GM23338 (cell line): ENCODE results near the gene ZSCAN30. TPM values are rescaled to one million over a fixed set of nuclear protein-coding genes. Genes with fewer than 3 reads are reported as not detected.

Experiments used
- ATAC-seq: fragments of 200-7000 bp; cut with Tn5 transposase; 3 replicates; pipeline ENCODE4 v1.9.1; 2020
- DNase-seq: peaks from one replicate; pipeline ENCODE4 v3.0.0-alpha.2; 2015; ENCODE audit warnings: low spot score
- H2AFZ ChIP-seq: fragments of 200-600 bp; sonication (generic); 2 replicates; pipeline ENCODE4 v1.8.0; 2016; ENCODE audit warnings: antibody characterized with exemption, mild to moderate bottlenecking, moderate library complexity
- H3F3A ChIP-seq: fragments of 200-600 bp; sonication (generic); replicated peaks from 2 replicates; pipeline ENCODE4 v1.8.0; 2017; ENCODE audit warnings: antibody characterized with exemption, mixed run types, low read depth
- H3K27ac ChIP-seq: fragments of 200-600 bp; sonication (generic); 2 replicates; pipeline ENCODE4 v1.6.1; 2016; ENCODE audit warnings: low read depth
- H3K27me3 ChIP-seq: fragments of 200-600 bp; sonication (generic); 2 replicates; pipeline ENCODE4 v1.8.0; 2016; ENCODE audit warnings: mild to moderate bottlenecking, mixed run types, moderate library complexity; ENCODE audit not compliant: insufficient read depth
- H3K36me3 ChIP-seq: fragments of 200-600 bp; sonication (generic); 2 replicates; pipeline ENCODE4 v1.8.0; 2016; ENCODE audit warnings: mild to moderate bottlenecking; ENCODE audit not compliant: insufficient read depth
- H3K4me1 ChIP-seq: fragments of 200-600 bp; sonication (generic); 2 replicates; pipeline ENCODE4 v1.8.0; 2016; ENCODE audit warnings: mild to moderate bottlenecking, moderate library complexity; ENCODE audit not compliant: insufficient read depth
- H3K4me2 ChIP-seq: fragments of 200-600 bp; sonication (generic); 2 replicates; pipeline ENCODE4 v1.7.1; 2017; ENCODE audit warnings: mixed run types
- H3K4me3 ChIP-seq: fragments of 200-600 bp; sonication (generic); 2 replicates; pipeline ENCODE4 v1.6.1; 2016; ENCODE audit warnings: mixed run types
- H3K79me2 ChIP-seq: fragments of 200-600 bp; sonication (generic); replicated peaks from 2 replicates; pipeline ENCODE4 v1.8.0; 2017; ENCODE audit warnings: mild to moderate bottlenecking; ENCODE audit not compliant: insufficient read depth
- H3K9me2 ChIP-seq: fragments of 200-600 bp; sonication (generic); 2 replicates; pipeline ENCODE4 v1.8.0; 2017; ENCODE audit not compliant: insufficient read depth
- H4K20me1 ChIP-seq: fragments of 200-600 bp; sonication (generic); replicated peaks from 2 replicates; pipeline ENCODE4 v1.8.0; 2017; ENCODE audit warnings: mild to moderate bottlenecking; ENCODE audit not compliant: insufficient read depth
- H3K27ac Mint-ChIP-seq: 2 replicates; pipeline ENCODE4 v1.8.0; 2020; ENCODE audit warnings: inconsistent platforms, mild to moderate bottlenecking, moderate library complexity, mixed read lengths
- H3K27me3 Mint-ChIP-seq: 3 replicates; pipeline ENCODE4 v1.8.0; 2022; ENCODE audit warnings: low read depth, mild to moderate bottlenecking, moderate library complexity, mixed read lengths, inconsistent platforms; ENCODE audit not compliant: insufficient read depth, poor library complexity
- H3K36me3 Mint-ChIP-seq: 3 replicates; pipeline ENCODE4 v1.8.0; 2021; ENCODE audit warnings: low read depth, mild to moderate bottlenecking, inconsistent platforms, moderate library complexity, mixed read lengths
- H3K4me1 Mint-ChIP-seq: 3 replicates; pipeline ENCODE4 v1.8.0; 2020; ENCODE audit warnings: mild to moderate bottlenecking, inconsistent platforms, mixed read lengths
- H3K4me3 Mint-ChIP-seq: 3 replicates; pipeline ENCODE4 v1.8.0; 2021; ENCODE audit warnings: moderate library complexity, mild to moderate bottlenecking, inconsistent platforms, mixed read lengths
- H3K9me3 Mint-ChIP-seq: 3 replicates; pipeline ENCODE4 v1.8.0; 2020; ENCODE audit warnings: moderate library complexity, mild to moderate bottlenecking, inconsistent platforms, mixed read lengths
- CREB1 ChIP-seq: fragments of 250-450 bp; sonication (Bioruptor Pico); IDR thresholded peaks from 2 replicates; pipeline ENCODE4 v1.5.0; 2020; ENCODE audit warnings: low read depth, mild to moderate bottlenecking, moderate library complexity
- EZH2 ChIP-seq: fragments of 200-600 bp; sonication (generic); IDR thresholded peaks from one replicate; pipeline ENCODE4 v1.8.0; 2017; ENCODE audit warnings: antibody characterized with exemption, mild to moderate bottlenecking, low read depth; ENCODE audit not compliant: unreplicated experiment
- EZH2phosphoT487 ChIP-seq: fragments of 200-600 bp; sonication (generic); IDR thresholded peaks from one replicate; pipeline ENCODE4 v1.8.1; 2018; ENCODE audit warnings: antibody characterized with exemption; ENCODE audit not compliant: unreplicated experiment
- JUNB ChIP-seq: IDR thresholded peaks from one replicate; pipeline ENCODE4 v1.6.1; 2016; ENCODE audit warnings: antibody characterized with exemption; ENCODE audit not compliant: unreplicated experiment
- NANOG ChIP-seq: IDR thresholded peaks from 2 replicates; pipeline ENCODE4 v1.6.1; 2016; ENCODE audit warnings: antibody characterized with exemption, borderline replicate concordance
- POLR2AphosphoS5 ChIP-seq: IDR thresholded peaks from 2 replicates; pipeline ENCODE4 v1.6.1; 2016; ENCODE audit warnings: antibody characterized with exemption, low read depth
- STAT1 ChIP-seq: IDR thresholded peaks from one replicate; pipeline ENCODE4 v1.6.1; 2016; ENCODE audit warnings: antibody characterized with exemption; ENCODE audit not compliant: unreplicated experiment
- ZNF114 ChIP-seq: fragments of 250-450 bp; sonication (Bioruptor Pico); IDR thresholded peaks from 2 replicates; pipeline ENCODE4 v1.5.0; 2020; ENCODE audit warnings: mild to moderate bottlenecking, moderate library complexity
- ZNF331 ChIP-seq: fragments of 250-450 bp; sonication (Bioruptor Pico); IDR thresholded peaks from 2 replicates; pipeline ENCODE4 v1.5.0; 2020; ENCODE audit warnings: low read depth, mild to moderate bottlenecking, moderate library complexity
- ZNF462 ChIP-seq: fragments of 250-450 bp; sonication (Bioruptor Pico); IDR thresholded peaks from 2 replicates; pipeline ENCODE4 v1.5.0; 2020; ENCODE audit warnings: mild to moderate bottlenecking, moderate library complexity
- polyA plus RNA-seq: library from polyadenylated mRNA; unstranded; fragments of >200 nt; fragmentation: Nextera tagmentation; extraction: Ambion mirVana; gene quantifications from 2 replicates; pipeline ENCODE4 v1.2.1, GENCODE V29; 2016
- total RNA-seq: library from RNA; depleted of rRNA; stranded (reverse); fragments of >200 nt; shearing (Covaris generic); gene quantifications from 2 replicates; pipeline ENCODE4 v1.2.3, GENCODE V29; 2014
- TF ChIP-seq, protein P1 (sequence below): IDR thresholded peaks from 2 replicates; pipeline ENCODE4 v1.6.1; 2016; ENCODE audit warnings: antibody characterized with exemption
- TF ChIP-seq, protein P2 (sequence below), 2 experiments: fragments of 200-600 bp in 1 of 2; sonication (generic) in 1 of 2; conservative IDR thresholded peaks; 2 replicates each; pipeline versions ENCODE4 v1.5.1 to v1.6.1; 2016 to 2017; ENCODE audit warnings: antibody characterized with exemption in 2 of 2, low read depth in 2 of 2, mild to moderate bottlenecking in 2 of 2, moderate library complexity in 1 of 2
- TF ChIP-seq, protein P3 (sequence below): IDR thresholded peaks from one replicate; pipeline ENCODE4 v1.6.1; 2018; ENCODE audit warnings: antibody characterized with exemption; ENCODE audit not compliant: unreplicated experiment

The ZSCAN30 gene
- total and polyA plus RNA-seq, 2 experiments from 2014 or later = 12.3 to 21.8 TPM

DNA sequence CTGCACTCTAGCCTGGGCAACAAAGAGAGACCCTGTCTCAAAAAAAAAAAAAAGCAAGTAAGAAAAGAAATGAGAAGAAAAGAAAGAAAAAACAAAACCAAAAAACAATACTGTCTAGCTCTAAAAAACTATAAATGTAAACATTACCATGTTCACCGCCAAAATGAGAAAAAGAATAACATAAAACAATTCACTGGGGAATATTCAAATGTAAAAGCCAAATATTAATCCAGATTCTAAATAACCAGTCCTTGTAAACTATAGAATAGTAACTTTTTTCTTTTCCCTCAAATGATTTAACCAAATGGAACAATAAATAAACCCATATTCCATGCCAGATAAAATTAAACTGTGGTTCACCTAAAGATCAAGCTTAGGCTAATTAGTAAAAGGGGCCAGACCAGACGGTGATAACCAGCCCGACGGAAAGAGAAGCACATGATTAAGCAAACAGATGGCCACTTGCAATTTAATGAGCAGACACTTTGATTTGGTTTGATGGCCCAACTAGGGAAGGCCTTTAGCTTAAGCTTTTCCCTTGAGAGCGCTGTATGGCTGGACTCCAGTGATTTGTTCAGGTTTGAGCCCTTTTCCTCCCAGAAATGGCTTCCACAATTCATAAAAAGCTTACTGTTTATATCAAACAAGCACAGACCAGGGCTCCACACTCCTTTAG lies 88.6 kb downstream of the ZSCAN30 start:
- H3F3A ChIP-seq = no peaks in the 10 kb centered on the region
- H3K27ac ChIP-seq = no peak overlapping the region
- Mint-ChIP-seq H3K27ac (peak overlapping the region; percentile 44; the same call in 1 of the 2 replicates), H3K27me3 (peaks cover 2% of the 10 kb centered on the region), H3K4me1 (peaks cover 3% of the 10 kb centered on the region; the same call in 2 of the 3 replicates), H3K9me3 (peaks cover 20% of the 10 kb centered on the region), H3K4me3 (no peak overlapping the region), H3K36me3 (peaks cover 20% of the 10 kb centered on the region)
- H3K4me1 ChIP-seq = 0 out of 2 replicates have a peak, but pooled peaks cover 3% of the 10 kb centered on the region
- no peak overlapping the region for H3K4me2 ChIP-seq
- H2AFZ ChIP-seq = peak overlapping the region; percentile 86
- 0 out of 2 replicates have a peak, but pooled peaks cover 3% of the 10 kb centered on the region for H3K36me3 ChIP-seq
- ATAC-seq = no peak
- TF ChIP-seq CREB1 (CRISPR knock-in tag) (no peak), NANOG (no peak), ZNF462 (CRISPR knock-in tag) (no peak), EZH2 (no peak), POLR2AphosphoS5 (no peak), ZNF114 (no peak), JUNB (no peak), ZNF331 (no peak), STAT1 (no peak), EZH2phosphoT487 (no peak)
- TF ChIP-seq, protein P1, sequence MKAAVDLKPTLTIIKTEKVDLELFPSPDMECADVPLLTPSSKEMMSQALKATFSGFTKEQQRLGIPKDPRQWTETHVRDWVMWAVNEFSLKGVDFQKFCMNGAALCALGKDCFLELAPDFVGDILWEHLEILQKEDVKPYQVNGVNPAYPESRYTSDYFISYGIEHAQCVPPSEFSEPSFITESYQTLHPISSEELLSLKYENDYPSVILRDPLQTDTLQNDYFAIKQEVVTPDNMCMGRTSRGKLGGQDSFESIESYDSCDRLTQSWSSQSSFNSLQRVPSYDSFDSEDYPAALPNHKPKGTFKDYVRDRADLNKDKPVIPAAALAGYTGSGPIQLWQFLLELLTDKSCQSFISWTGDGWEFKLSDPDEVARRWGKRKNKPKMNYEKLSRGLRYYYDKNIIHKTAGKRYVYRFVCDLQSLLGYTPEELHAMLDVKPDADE = no peak
- TF ChIP-seq, protein P2, sequence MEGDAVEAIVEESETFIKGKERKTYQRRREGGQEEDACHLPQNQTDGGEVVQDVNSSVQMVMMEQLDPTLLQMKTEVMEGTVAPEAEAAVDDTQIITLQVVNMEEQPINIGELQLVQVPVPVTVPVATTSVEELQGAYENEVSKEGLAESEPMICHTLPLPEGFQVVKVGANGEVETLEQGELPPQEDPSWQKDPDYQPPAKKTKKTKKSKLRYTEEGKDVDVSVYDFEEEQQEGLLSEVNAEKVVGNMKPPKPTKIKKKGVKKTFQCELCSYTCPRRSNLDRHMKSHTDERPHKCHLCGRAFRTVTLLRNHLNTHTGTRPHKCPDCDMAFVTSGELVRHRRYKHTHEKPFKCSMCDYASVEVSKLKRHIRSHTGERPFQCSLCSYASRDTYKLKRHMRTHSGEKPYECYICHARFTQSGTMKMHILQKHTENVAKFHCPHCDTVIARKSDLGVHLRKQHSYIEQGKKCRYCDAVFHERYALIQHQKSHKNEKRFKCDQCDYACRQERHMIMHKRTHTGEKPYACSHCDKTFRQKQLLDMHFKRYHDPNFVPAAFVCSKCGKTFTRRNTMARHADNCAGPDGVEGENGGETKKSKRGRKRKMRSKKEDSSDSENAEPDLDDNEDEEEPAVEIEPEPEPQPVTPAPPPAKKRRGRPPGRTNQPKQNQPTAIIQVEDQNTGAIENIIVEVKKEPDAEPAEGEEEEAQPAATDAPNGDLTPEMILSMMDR (conservative IDR thresholded peaks at IDR 0.05; ENCODE audit: low read depth in 2 of 2) = no peak
- TF ChIP-seq, protein P3, sequence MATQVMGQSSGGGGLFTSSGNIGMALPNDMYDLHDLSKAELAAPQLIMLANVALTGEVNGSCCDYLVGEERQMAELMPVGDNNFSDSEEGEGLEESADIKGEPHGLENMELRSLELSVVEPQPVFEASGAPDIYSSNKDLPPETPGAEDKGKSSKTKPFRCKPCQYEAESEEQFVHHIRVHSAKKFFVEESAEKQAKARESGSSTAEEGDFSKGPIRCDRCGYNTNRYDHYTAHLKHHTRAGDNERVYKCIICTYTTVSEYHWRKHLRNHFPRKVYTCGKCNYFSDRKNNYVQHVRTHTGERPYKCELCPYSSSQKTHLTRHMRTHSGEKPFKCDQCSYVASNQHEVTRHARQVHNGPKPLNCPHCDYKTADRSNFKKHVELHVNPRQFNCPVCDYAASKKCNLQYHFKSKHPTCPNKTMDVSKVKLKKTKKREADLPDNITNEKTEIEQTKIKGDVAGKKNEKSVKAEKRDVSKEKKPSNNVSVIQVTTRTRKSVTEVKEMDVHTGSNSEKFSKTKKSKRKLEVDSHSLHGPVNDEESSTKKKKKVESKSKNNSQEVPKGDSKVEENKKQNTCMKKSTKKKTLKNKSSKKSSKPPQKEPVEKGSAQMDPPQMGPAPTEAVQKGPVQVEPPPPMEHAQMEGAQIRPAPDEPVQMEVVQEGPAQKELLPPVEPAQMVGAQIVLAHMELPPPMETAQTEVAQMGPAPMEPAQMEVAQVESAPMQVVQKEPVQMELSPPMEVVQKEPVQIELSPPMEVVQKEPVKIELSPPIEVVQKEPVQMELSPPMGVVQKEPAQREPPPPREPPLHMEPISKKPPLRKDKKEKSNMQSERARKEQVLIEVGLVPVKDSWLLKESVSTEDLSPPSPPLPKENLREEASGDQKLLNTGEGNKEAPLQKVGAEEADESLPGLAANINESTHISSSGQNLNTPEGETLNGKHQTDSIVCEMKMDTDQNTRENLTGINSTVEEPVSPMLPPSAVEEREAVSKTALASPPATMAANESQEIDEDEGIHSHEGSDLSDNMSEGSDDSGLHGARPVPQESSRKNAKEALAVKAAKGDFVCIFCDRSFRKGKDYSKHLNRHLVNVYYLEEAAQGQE = no peak
- H4K20me1 ChIP-seq = no peaks in the 10 kb centered on the region
- H3K9me2 ChIP-seq = no peaks in the 10 kb centered on the region
- no peaks in the 10 kb centered on the region for H3K27me3 ChIP-seq
- H3K4me3 ChIP-seq = no peak overlapping the region
- no peaks in the 10 kb centered on the region for H3K79me2 ChIP-seq
- no peak for DNase-seq
